ENCODE results near the gene ABHD17C.
A peak's percentile ranks its signal among the peaks of the same experiment; 100 is the strongest.

ABHD17C gene

DNA sequence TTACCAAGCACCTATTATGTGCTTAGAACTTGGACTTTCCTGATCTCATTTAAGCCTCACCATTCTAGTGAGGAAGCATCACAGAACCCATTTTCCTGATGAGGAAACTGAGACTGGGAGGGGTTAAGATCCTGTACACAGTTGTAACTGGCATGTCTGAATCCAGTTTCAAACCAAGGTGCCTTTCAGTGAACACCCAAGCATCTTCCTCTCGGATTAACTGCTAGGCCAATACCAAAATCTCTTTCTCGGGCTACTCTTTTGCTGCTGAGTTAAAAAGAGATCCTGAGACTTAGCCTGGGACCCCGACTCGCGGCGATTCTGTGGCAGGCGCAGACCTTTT, 83.5 kb downstream of the ABHD17C start:
- TF ChIP-seq, protein P1, sequence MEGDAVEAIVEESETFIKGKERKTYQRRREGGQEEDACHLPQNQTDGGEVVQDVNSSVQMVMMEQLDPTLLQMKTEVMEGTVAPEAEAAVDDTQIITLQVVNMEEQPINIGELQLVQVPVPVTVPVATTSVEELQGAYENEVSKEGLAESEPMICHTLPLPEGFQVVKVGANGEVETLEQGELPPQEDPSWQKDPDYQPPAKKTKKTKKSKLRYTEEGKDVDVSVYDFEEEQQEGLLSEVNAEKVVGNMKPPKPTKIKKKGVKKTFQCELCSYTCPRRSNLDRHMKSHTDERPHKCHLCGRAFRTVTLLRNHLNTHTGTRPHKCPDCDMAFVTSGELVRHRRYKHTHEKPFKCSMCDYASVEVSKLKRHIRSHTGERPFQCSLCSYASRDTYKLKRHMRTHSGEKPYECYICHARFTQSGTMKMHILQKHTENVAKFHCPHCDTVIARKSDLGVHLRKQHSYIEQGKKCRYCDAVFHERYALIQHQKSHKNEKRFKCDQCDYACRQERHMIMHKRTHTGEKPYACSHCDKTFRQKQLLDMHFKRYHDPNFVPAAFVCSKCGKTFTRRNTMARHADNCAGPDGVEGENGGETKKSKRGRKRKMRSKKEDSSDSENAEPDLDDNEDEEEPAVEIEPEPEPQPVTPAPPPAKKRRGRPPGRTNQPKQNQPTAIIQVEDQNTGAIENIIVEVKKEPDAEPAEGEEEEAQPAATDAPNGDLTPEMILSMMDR (IDR thresholded peaks at IDR 0.05; ENCODE audit: insufficient read depth, low read length, poor library complexity, severe bottlenecking) = no peak
- H3K4me3 ChIP-seq (replicated peaks; ENCODE audit: low read depth, low read length) = no peak overlapping the region
- H3K36me3 ChIP-seq (ENCODE audit: control insufficient read depth, insufficient read depth, low read length) = no peaks in the 10 kb centered on the region
- no peak for DNase-seq (ENCODE audit: extremely low read depth, insufficient read length)
- H3K27me3 ChIP-seq (replicated peaks; ENCODE audit: control insufficient read depth, insufficient read depth, low read length) = peaks cover 2% of the 10 kb centered on the region

GRCh38 chr15:80778964-80779657, 84.0 kb downstream of the ABHD17C start, which contains the start of gene CEMIP:
TSS of gene CEMIP (plus strand) at chr15:80779370. CDS start at chr15:80873880, 94,510 bp downstream.
- no peaks in the 10 kb centered on the region for H3K36me3 ChIP-seq (ENCODE audit: control insufficient read depth, insufficient read depth, low read length)
- DNase-seq (ENCODE audit: extremely low read depth, insufficient read length) = peak; percentile 66
- TF ChIP-seq, protein P1 (IDR thresholded peaks at IDR 0.05; ENCODE audit: insufficient read depth, low read length, poor library complexity, severe bottlenecking) = peak; percentile 45
- H3K27me3 ChIP-seq (replicated peaks; ENCODE audit: control insufficient read depth, insufficient read depth, low read length) = peaks cover 2% of the 10 kb centered on the region
- peak within 1 kb of the TSS; percentile 25 for H3K4me3 ChIP-seq (replicated peaks; ENCODE audit: low read depth, low read length)

DNA sequence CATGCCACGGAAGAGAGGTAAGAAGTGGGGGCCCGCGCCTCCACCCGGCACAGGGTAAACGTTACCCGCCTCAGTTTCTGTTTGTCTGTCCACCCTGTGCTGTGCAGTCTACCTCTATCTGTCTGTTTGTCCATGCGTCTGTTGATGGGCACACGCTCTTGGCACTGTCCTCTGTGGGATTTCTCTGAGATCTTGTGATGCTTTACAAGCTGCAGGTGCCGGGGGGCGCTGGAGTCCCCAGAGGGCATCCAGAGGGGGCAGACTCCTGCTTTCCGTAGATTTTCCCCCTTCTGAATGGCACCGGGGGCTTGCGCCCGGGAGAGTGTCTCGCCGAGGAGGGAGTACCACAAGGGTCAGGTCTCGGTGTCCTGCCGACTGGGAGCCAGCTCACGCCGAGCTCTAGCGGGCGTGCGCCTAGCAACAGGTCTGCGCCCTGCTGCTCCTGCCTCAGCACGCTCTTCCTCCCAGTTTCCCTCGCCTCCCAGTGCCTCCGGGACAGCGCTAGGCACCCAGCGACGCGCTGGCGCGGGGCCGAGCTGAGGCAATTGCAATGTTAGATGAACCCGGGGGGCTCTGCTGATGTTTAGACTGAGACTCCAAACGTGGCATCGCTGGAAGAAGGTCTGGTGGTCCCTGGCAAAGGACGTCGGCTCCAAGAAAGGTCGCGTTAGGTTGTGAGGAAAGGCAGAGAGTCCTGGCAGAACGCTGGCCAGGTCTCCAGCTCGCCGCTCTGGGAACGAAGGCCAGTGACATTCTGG, 84.7 kb downstream of the ABHD17C start:
- Histone ChIP-seq H3K36me3 (ENCODE audit: control insufficient read depth, insufficient read depth, low read length) (no peaks in the 10 kb centered on the region), H3K27me3 (replicated peaks; ENCODE audit: control insufficient read depth, insufficient read depth, low read length) (peaks cover 2% of the 10 kb centered on the region), H3K4me3 (replicated peaks; ENCODE audit: low read depth, low read length) (no peak overlapping the region; the same call in 1 of the 2 replicates)
- peak; percentile 18 for DNase-seq (ENCODE audit: extremely low read depth, insufficient read length)
- TF ChIP-seq, protein P1 (IDR thresholded peaks at IDR 0.05; ENCODE audit: insufficient read depth, low read length, poor library complexity, severe bottlenecking) = no peak

DNA sequence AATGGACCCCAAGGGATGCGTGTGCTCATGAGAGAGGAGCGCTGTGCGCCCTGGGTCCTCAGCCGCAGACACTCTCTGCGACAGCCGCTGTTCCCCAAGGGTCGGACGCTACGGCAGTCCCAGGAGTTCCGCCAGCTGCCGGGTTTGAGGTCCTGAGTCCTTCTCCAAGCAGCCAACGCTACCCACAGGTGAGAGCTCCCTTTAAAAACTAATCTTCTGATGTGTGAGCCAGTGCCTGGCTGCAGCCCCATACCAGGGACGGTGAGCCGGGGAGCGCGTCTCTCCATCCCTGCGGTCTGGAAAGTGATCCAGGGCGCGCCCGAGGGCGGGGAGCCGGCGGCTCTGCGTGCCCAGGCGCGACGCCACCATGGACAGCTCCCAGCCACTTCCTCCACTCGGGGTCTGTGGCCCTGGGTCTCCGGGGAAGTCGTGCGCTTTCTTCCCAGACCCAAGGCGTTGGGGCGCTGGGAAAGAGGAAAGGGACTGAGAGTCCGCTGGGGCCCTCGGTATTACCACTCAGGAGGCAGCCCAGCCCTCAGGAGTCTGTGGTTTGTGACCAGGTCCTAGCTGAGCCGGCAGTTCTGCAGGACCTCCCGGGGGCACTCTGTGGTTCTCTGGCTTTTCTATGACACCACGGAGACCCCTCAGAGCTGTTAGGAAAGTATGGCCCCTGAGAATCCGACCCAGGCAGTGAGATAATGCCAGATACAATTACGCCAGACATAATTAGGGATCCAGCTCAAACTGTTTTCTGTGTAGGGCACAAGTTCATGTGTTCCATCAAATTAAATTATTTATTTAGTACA, 85.5 kb downstream of the ABHD17C start:
- H3K27me3 ChIP-seq (replicated peaks; ENCODE audit: control insufficient read depth, insufficient read depth, low read length) = peaks cover 4% of the 10 kb centered on the region
- no peak for DNase-seq (ENCODE audit: extremely low read depth, insufficient read length)
- TF ChIP-seq, protein P1 (IDR thresholded peaks at IDR 0.05; ENCODE audit: insufficient read depth, low read length, poor library complexity, severe bottlenecking) = no peak
- no peak overlapping the region for H3K4me3 ChIP-seq (replicated peaks; ENCODE audit: low read depth, low read length)
- no peaks in the 10 kb centered on the region for H3K36me3 ChIP-seq (ENCODE audit: control insufficient read depth, insufficient read depth, low read length)

DNA sequence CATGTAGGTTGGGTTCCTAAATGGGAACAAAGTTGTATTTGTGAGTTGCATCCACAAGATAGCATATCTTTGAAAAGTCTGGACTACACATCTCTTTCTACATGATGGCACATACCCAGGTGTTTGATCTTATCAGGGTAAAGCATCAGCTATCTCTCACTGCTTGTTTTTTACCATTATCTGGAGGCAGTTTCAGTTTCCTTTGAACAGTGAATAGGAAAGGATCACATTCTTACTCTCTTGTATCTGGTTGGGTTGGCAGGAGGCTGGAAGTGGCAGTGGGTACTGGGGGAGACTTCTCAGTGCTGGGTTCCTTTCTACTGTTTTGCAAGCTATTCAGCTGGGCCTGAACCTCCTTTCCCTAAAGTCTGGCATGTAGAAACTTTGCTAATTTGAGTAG, 88.2 kb downstream of the ABHD17C start:
- H3K4me3 ChIP-seq (replicated peaks; ENCODE audit: low read depth, low read length) = no peak overlapping the region
- H3K36me3 ChIP-seq (ENCODE audit: control insufficient read depth, insufficient read depth, low read length) = no peaks in the 10 kb centered on the region
- H3K27me3 ChIP-seq (replicated peaks; ENCODE audit: control insufficient read depth, insufficient read depth, low read length) = peaks cover 4% of the 10 kb centered on the region
- TF ChIP-seq, protein P1 (IDR thresholded peaks at IDR 0.05; ENCODE audit: insufficient read depth, low read length, poor library complexity, severe bottlenecking) = no peak
- DNase-seq (ENCODE audit: extremely low read depth, insufficient read length) = no peak
